ENCODE measurements around the gene MAD1L1.

GRCh38 chr7:1965579-1966294 lies 267.0 kb downstream of the MAD1L1 start:
- TF ChIP-seq EZH2 (IDR thresholded peaks at IDR 0.05) (no peak), POLR2AphosphoS5 (IDR thresholded peaks at IDR 0.05; ENCODE audit: borderline replicate concordance, low read depth, low read length) (no peak)
